Right lobe of liver (tissue), 6 donors: ENCODE results near the gene ENOPH1. TPM values are rescaled to one million over a fixed set of nuclear protein-coding genes. Genes with fewer than 3 reads are reported as not detected.
"Not testable (repeated sequence)": the region's sequence is repeated elsewhere in the genome, so short reads cannot be mapped to it uniquely, and the experiment has no call there.

Experiments used
- ATAC-seq, 4 donors: fragments of 200-7000 bp; cut with Tn5 transposase; one replicate each; pipeline ENCODE4 v1.9.1; 2020; ENCODE audit warnings: mild to moderate bottlenecking in 4 of 4, moderate library complexity in 4 of 4
- DNase-seq, 3 donors: peaks; one replicate each; pipeline ENCODE4 v3.0.0-alpha.2; 2020
- H3K27ac ChIP-seq, 3 donors: fragments of 200-600 bp; one replicate each; pipeline ENCODE4 v1.8.0; 2022
- H3K27me3 ChIP-seq, 2 donors: fragments of 200-600 bp; one replicate each; pipeline ENCODE4 v1.8.0; 2022
- H3K36me3 ChIP-seq, 4 donors: fragments of 200-600 bp; sonication (generic) in 1 of 4; one replicate each; pipeline versions ENCODE4 v1.5.1 to v1.8.0; 2017 to 2022; ENCODE audit warnings: control low read depth in 1 of 4
- H3K4me1 ChIP-seq, 4 donors: fragments of 200-600 bp; sonication (generic) in 1 of 4; one replicate each; pipeline versions ENCODE4 v1.5.1 to v1.8.0; 2017 to 2022; ENCODE audit warnings: control low read depth in 1 of 4
- H3K4me3 ChIP-seq, 3 donors: fragments of 200-600 bp; one replicate each; pipeline ENCODE4 v1.8.0; 2022
- H3K9me3 ChIP-seq, 4 donors: fragments of 200-600 bp; sonication (generic) in 1 of 4; one replicate each; pipeline versions ENCODE4 v1.5.1 to v1.8.0; 2017 to 2022; ENCODE audit warnings: control low read depth in 1 of 4
- CTCF ChIP-seq, 4 donors: fragments of 200-600 bp in 3 of 4; fragments of 450-650 bp in 1 of 4; IDR thresholded peaks; one replicate each; pipeline versions ENCODE4 v1.5.1 to v1.8.0; 2016 to 2022; ENCODE audit warnings: antibody characterized with exemption in 4 of 4, mild to moderate bottlenecking in 2 of 4
- POLR2A ChIP-seq: fragments of 450-650 bp; IDR thresholded peaks from one replicate; pipeline ENCODE4 v1.6.1; 2017; ENCODE audit warnings: antibody characterized with exemption, mild to moderate bottlenecking
- whole genome bisulfite sequencing: methylation state at CpG from one replicate; pipeline ENCODE4 v1.1.6; 2018; ENCODE audit warnings: low coverage, low lambda C conversion rate; ENCODE audit not compliant: insufficient coverage; ENCODE audit errors: missing lambda C conversion rate; 5-methylcytosine and 5-hydroxymethylcytosine counted together
- intact Hi-C, 2 donors: fragments of 100-400 bp; cut with DNase I; formaldehyde crosslinking; loops; one replicate each; pipeline versions ENCODE4 v1.11.2 to v1.14.1; 2022
- total RNA-seq, 6 experiments: library from RNA; depleted of rRNA in 2 of 6; stranded (reverse); fragments of >200 nt in 2 of 6; fragmentation: NEBNext Ultra II Directional in 3 of 6; extraction: Animal tissue kit (Norgen Biotek cat#: 25700) in 3 of 6; gene quantifications; one replicate each; pipeline versions ENCODE4 v1.1.0 to v1.2.4, GENCODE V29; 2016 to 2023
- donor health status: DM: no; HTN: yes; CAD: no.
- donor health status: DM: no; HTN: no; CAD: no.
- donor health status: DM: no; HTN: no; CAD: no.
- donor health status: DM: no; HTN: yes; CAD: no.
- donor health status: DM: no; HTN: yes; CAD: no.

The ENOPH1 gene
- total RNA-seq, 6 experiments from 2014 or later = 8.2 to 18.9 (median 9.9) TPM

GRCh38 chr4:82382751-82383150, 47.6 kb upstream of the ENOPH1 start:
- ATAC-seq = no peak
- Histone ChIP-seq H3K27me3 (no peaks in the 10 kb centered on the region), H3K4me1 (no peaks in the 10 kb centered on the region), H3K27ac (no peak overlapping the region), H3K36me3 (no peaks in the 10 kb centered on the region), H3K4me3 (no peak overlapping the region), H3K9me3 (no peaks in the 10 kb centered on the region)
- DNase-seq = no peak
- no peak for TF ChIP-seq POLR2A
- TF ChIP-seq CTCF (IDR thresholded peaks at IDR 0.05) = no peak
- 63% methylated on average over 2 of the region's 2 CpGs for WGBS
- intact Hi-C loops = no loop called here

- H3K27ac ChIP-seq, H3K27me3 ChIP-seq, DNase-seq, H3K4me3 ChIP-seq, H3K4me1 ChIP-seq, H3K36me3 ChIP-seq, ATAC-seq, H3K9me3 ChIP-seq, intact Hi-C loops: not testable (repeated sequence)
- WGBS = 94% methylated on average over 7 of the region's 8 CpGs
Observed at GRCh38 chr4:82386312-82386711, 44.1 kb upstream of the ENOPH1 start.

- no peaks in the 10 kb centered on the region for H3K27me3 ChIP-seq
- no peaks in the 10 kb centered on the region for H3K9me3 ChIP-seq
- ATAC-seq = peak; percentile 33 to 37 (median 36)
- H3K4me3 ChIP-seq = no peak overlapping the region
- H3K36me3 ChIP-seq = no peaks in the 10 kb centered on the region
- no peak overlapping the region for H3K27ac ChIP-seq
- no peaks in the 10 kb centered on the region for H3K4me1 ChIP-seq
- TF ChIP-seq CTCF (IDR thresholded peaks at IDR 0.05) = peak in 3 of 4 donors; percentile 10 to 16 (median 10)
- no peak for TF ChIP-seq POLR2A
- intact Hi-C loops = no loop called here
- no peak for DNase-seq
- WGBS = 63% methylated on average over 1 of the region's 1 CpG
Observed at GRCh38 chr4:82388405-82388804, 42.0 kb upstream of the ENOPH1 start.

GRCh38 chr4:82390061-82390460, 40.3 kb upstream of the ENOPH1 start:
- ATAC-seq, H3K36me3 ChIP-seq, H3K27me3 ChIP-seq, H3K4me1 ChIP-seq, intact Hi-C loops, H3K9me3 ChIP-seq, H3K4me3 ChIP-seq, H3K27ac ChIP-seq, DNase-seq: not testable (repeated sequence)
- WGBS = 97% methylated on average over 8 of the region's 9 CpGs

- no peak overlapping the region for H3K27ac ChIP-seq
- DNase-seq (no peak), ATAC-seq (peak in 1 of 4 donors; percentile 38)
- 67% methylated on average over 3 of the region's 3 CpGs for WGBS
- no peaks in the 10 kb centered on the region for H3K36me3 ChIP-seq
- TF ChIP-seq POLR2A (no peak), CTCF (IDR thresholded peaks at IDR 0.05) (no peak)
- H3K4me3 ChIP-seq = no peak overlapping the region
- no peaks in the 10 kb centered on the region for H3K9me3 ChIP-seq
- no peaks in the 10 kb centered on the region for H3K27me3 ChIP-seq
- intact Hi-C loops = no loop called here
- no peaks in the 10 kb centered on the region for H3K4me1 ChIP-seq
Observed at GRCh38 chr4:82394896-82395295, 35.5 kb upstream of the ENOPH1 start.

- Histone ChIP-seq H3K9me3 (no peaks in the 10 kb centered on the region), H3K4me3 (no peak overlapping the region), H3K36me3 (no peaks in the 10 kb centered on the region), H3K27me3 (no peaks in the 10 kb centered on the region), H3K27ac (no peak overlapping the region), H3K4me1 (no peaks in the 10 kb centered on the region)
- 87% methylated on average over 2 of the region's 3 CpGs for WGBS
- no peak for DNase-seq
- TF ChIP-seq CTCF (IDR thresholded peaks at IDR 0.05) (no peak), POLR2A (no peak)
- intact Hi-C loops = no loop called here
- no peak for ATAC-seq
Observed at GRCh38 chr4:82397527-82397926, 32.9 kb upstream of the ENOPH1 start.
